ENCODE data around the gene SYNPO2.

DNA sequence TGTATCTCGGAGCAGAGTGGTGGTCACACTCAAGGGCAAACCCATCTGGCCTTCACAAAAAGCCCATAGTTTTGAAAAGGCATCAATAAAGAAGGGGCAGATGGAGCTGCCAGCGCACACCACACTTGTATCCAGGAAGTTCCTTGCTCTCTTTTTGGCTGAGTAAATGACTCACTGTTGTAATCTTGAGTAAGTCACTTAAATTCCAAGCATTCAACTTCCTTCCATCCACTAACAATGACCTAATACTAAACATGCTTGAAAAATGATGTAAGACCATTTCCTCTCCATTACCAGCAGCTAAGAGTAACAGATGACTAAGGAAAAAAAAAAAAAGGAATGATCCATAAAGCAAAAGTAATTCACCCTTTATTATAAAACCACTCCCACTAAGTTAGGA lies 214.6 kb downstream of the SYNPO2 start:
- no peak for TF ChIP-seq POLR2AphosphoS5 (IDR thresholded peaks at IDR 0.05; ENCODE audit: low read depth, low read length)
- no peak for TF ChIP-seq POLR2A (IDR thresholded peaks at IDR 0.05; ENCODE audit: low read depth, low read length)
